K562 (cell line): ENCODE results near the gene MAP3K6. TPM values are rescaled to one million over a fixed set of nuclear protein-coding genes. Genes with fewer than 3 reads are reported as not detected.

Source experiments
- ATAC-seq: fragments of 200-7000 bp; cut with Tn5 transposase; 3 replicates; pipeline ENCODE4 v1.9.1; 2020; ENCODE audit warnings: moderate library complexity
- BruUV-seq: library from RNA; stranded (reverse); fragments of 400-500 nt; replicated peaks from 2 replicates; lab custom pipeline; 2021; lab: Mats Ljungman, UMichigan
- CTCF ChIA-PET: fragments of 300-600 bp; formaldehyde crosslinking; extraction: SDS; loops from one replicate; lab custom pipeline; 2021; ENCODE audit warnings: low intra/inter-chr PET ratio; lab: Yijun Ruan, JAX
- POLR2A ChIA-PET: fragments of 300-600, 350-650 bp; sonication (Branson Sonifier 250); formaldehyde crosslinking; extraction: SDS; loops from one replicate; lab custom pipeline; 2021; ENCODE audit warnings: antibody characterized with exemption, inconsistent platforms; lab: Yijun Ruan, JAX
- DNase-seq, 4 experiments: peaks; one replicate each; pipeline versions ENCODE4 v3.0.0 to v3.0.0-alpha.2; 2011 to 2018; ENCODE audit warnings: low spot score in 3 of 4, mixed read lengths in 3 of 4; ENCODE audit errors: extremely low read depth in 1 of 4
- FAIRE-seq: peaks from 2 replicates; lab custom pipeline; 2011; peaks lifted over from hg19 to GRCh38; lab: Jason Lieb, UNC
- H2AFZ ChIP-seq: 2 replicates; pipeline ENCODE4 v1.6.0; 2011; ENCODE audit warnings: low read depth, low read length, control low read depth, inconsistent platforms
- H3K27ac ChIP-seq: fragments of 200-600 bp; 3 replicates; pipeline ENCODE4 v1.8.0; 2011; ENCODE audit warnings: low read depth, mild to moderate bottlenecking, control low read depth, inconsistent platforms, low read length, moderate library complexity, mixed read lengths; ENCODE audit errors: extremely low read depth
- H3K27me3 ChIP-seq, 2 experiments: fragments of 300-600 bp in 1 of 2; 2 replicates in 1 of 2; 3 replicates in 1 of 2; pipeline versions ENCODE4 v1.6.0 to v1.8.0; 2011; ENCODE audit warnings: inconsistent platforms in 2 of 2, low read length in 2 of 2, mild to moderate bottlenecking in 1 of 2, mixed read lengths in 1 of 2, moderate library complexity in 1 of 2; ENCODE audit not compliant: control insufficient read depth in 2 of 2, insufficient read depth in 2 of 2
- H3K36me3 ChIP-seq: fragments of 300-600 bp; 3 replicates; pipeline ENCODE4 v1.8.0; 2011; ENCODE audit warnings: mild to moderate bottlenecking, low read length, inconsistent platforms; ENCODE audit not compliant: control insufficient read depth, insufficient read depth
- H3K4me1 ChIP-seq, 2 experiments: fragments of 200-600 bp in 1 of 2; replicated peaks in 1 of 2; 2 replicates in 1 of 2; 3 replicates in 1 of 2; pipeline versions ENCODE4 v1.5.1 to v1.8.0; 2011; ENCODE audit warnings: inconsistent platforms in 2 of 2, low read length in 2 of 2, mild to moderate bottlenecking in 1 of 2, mixed read lengths in 1 of 2, moderate library complexity in 1 of 2; ENCODE audit not compliant: control insufficient read depth in 2 of 2, insufficient read depth in 2 of 2
- H3K4me2 ChIP-seq: 2 replicates; pipeline ENCODE4 v1.6.1; 2011; ENCODE audit warnings: low read length, control low read depth, inconsistent platforms, mixed read lengths; ENCODE audit not compliant: insufficient read depth
- H3K4me3 ChIP-seq: fragments of 200-600 bp; sonication (generic), shearing (Covaris generic); 2 replicates; pipeline ENCODE4 v1.5.1; 2016; ENCODE audit warnings: control low read depth, inconsistent platforms
- H3K79me2 ChIP-seq: fragments of 200-600 bp; 3 replicates; pipeline ENCODE4 v1.8.0; 2011; ENCODE audit warnings: low read length, inconsistent platforms; ENCODE audit not compliant: control insufficient read depth, insufficient read depth
- H3K9ac ChIP-seq, 2 experiments: 2 replicates each; pipeline versions ENCODE4 v1.6.0 to v1.6.1; 2011; ENCODE audit warnings: low read depth in 2 of 2, low read length in 2 of 2, control low read depth in 1 of 2, inconsistent platforms in 1 of 2, mild to moderate bottlenecking in 1 of 2, mixed read lengths in 1 of 2; ENCODE audit not compliant: insufficient read depth in 1 of 2
- H3K9me1 ChIP-seq: one replicate; pipeline ENCODE4 v1.6.0; 2011; ENCODE audit warnings: inconsistent platforms, mild to moderate bottlenecking, low read length, moderate library complexity; ENCODE audit not compliant: control insufficient read depth, insufficient read depth
- H3K9me3 ChIP-seq: replicated peaks from 2 replicates; pipeline ENCODE4 v1.5.1; 2011; ENCODE audit warnings: low read depth, low read length, inconsistent platforms; ENCODE audit not compliant: control insufficient read depth, insufficient read depth
- H4K20me1 ChIP-seq: replicated peaks from 2 replicates; pipeline ENCODE4 v1.6.1; 2011; ENCODE audit warnings: low read length, inconsistent platforms, mixed read lengths; ENCODE audit not compliant: control insufficient read depth, insufficient read depth
- IFI16 ChIP-seq: fragments of 250-450 bp; sonication (Bioruptor Pico); IDR thresholded peaks from 2 replicates; pipeline ENCODE4 v2.1.2; 2022; ENCODE audit warnings: mild to moderate bottlenecking, inconsistent platforms
- NR2C1 ChIP-seq, 2 experiments: fragments of 450-650 bp; IDR thresholded peaks; 2 replicates each; pipeline ENCODE4 v1.6.1; 2017; ENCODE audit warnings: mild to moderate bottlenecking in 2 of 2, antibody characterized with exemption in 1 of 2, inconsistent platforms in 1 of 2, missing compliant biosample characterization in 1 of 2, missing genetic modification characterization in 1 of 2
- POLR2AphosphoS2 ChIP-seq: IDR thresholded peaks from 2 replicates; pipeline ENCODE4 v1.6.1; 2012; ENCODE audit warnings: low read length, improper control_type of control experiment
- SETDB1 ChIP-seq: IDR thresholded peaks from one replicate; pipeline ENCODE4 v1.6.1; 2012; ENCODE audit warnings: low read length, control low read depth, inconsistent platforms
- SMAD4 ChIP-seq: fragments of 250-450 bp; sonication (Bioruptor Pico); conservative IDR thresholded peaks from 2 replicates; pipeline ENCODE4 v1.8.0; 2021; ENCODE audit warnings: inconsistent platforms, mild to moderate bottlenecking, moderate library complexity
- ZKSCAN8 ChIP-seq: fragments of 200-800 bp; sonication (Bioruptor generic); IDR thresholded peaks from 2 replicates; pipeline ENCODE4 v1.6.1; 2016; ENCODE audit warnings: missing genetic modification characterization, missing compliant biosample characterization
- ZNF561 ChIP-seq: fragments of 450-650 bp; formaldehyde crosslinking; conservative IDR thresholded peaks from 2 replicates; pipeline ENCODE4 v1.4.0; 2020; ENCODE audit warnings: mild to moderate bottlenecking, moderate library complexity
- whole genome bisulfite sequencing: fragments of 100-300 bp; shearing (Covaris generic); methylation state at CpG from one replicate; pipeline ENCODE4 v1.1.6; 2016; ENCODE audit warnings: low coverage, mixed read lengths; ENCODE audit not compliant: insufficient coverage; ENCODE audit errors: missing lambda C conversion rate; 5-methylcytosine and 5-hydroxymethylcytosine counted together
- in situ Hi-C: fragments of 300-500 bp; cut with MboI; formaldehyde crosslinking; loops from 4 replicates; pipeline ENCODE4 v1.15.0; 2018; ENCODE audit warnings: inconsistent platforms, mixed read lengths
- intact Hi-C: fragments of 100-400 bp; cut with micrococcal nuclease; formaldehyde crosslinking; loops from 2 replicates; pipeline ENCODE4 v1.14.2; 2022
- polyA plus RNA-seq, 8 experiments: library from polyadenylated mRNA; depleted of rRNA in 4 of 8; stranded (reverse) in 5 of 8; unstranded in 3 of 8; fragments of >200 nt; fragmentation: Nextera tagmentation in 2 of 8; fragmentation: Illumina TruSeq in 1 of 8; extraction: Ambion mirVana in 2 of 8; extraction: Trizol in 1 of 8; gene quantifications; 2 replicates each; pipeline versions ENCODE4 v1.2.1 to v1.2.3, GENCODE V29; 2011 to 2014; ENCODE audit warnings: inconsistent platforms in 1 of 8, missing spikeins in 1 of 8
- total RNA-seq, 7 experiments: library from RNA; depleted of rRNA in 6 of 7; stranded (reverse); fragments of >200 nt in 6 of 7; fragmentation: Illumina TruSeq in 2 of 7; extraction: Trizol in 2 of 7; gene quantifications; 2 replicates each; pipeline versions ENCODE4 v1.2.1 to v1.2.3, GENCODE V29; 2011 to 2021; ENCODE audit warnings: low replicate concordance in 1 of 7

MAP3K6 gene
- total and polyA plus RNA-seq, 9 of the 15 experiments (the other 6 are each of a cell fraction or from before 2014, with no cell fraction given) = 0.99 to 21.9 (median 7.0) TPM

DNA sequence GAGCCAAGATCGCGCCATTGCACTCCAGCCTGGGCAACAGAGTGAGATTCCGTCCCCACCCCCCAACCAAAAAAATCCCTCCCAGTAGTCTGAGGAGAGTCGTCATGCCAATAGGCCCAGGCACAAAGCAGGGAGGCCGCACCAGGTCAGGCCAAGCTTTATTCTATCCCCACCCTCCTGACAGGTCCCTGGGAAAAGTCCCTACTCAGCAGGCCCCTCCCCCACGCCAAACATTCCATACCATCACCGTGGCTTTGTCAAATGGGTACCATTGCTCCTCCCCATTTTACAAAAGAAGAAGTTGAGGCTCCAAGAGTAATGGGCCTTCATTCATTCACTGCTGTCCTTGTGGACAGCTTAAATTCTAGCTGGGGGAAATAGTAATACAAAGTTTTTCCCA is 31.0 kb upstream of the MAP3K6 start (continued):
- no peak for TF ChIP-seq IFI16 (CRISPR knock-in tag)
- no peak for TF ChIP-seq ZKSCAN8 (CRISPR knock-in tag)
- TF ChIP-seq NR2C1 (IDR thresholded peaks at IDR 0.05) = no peak
- TF ChIP-seq NR2C1 (tag; IDR thresholded peaks at IDR 0.05) = no peak

DNA sequence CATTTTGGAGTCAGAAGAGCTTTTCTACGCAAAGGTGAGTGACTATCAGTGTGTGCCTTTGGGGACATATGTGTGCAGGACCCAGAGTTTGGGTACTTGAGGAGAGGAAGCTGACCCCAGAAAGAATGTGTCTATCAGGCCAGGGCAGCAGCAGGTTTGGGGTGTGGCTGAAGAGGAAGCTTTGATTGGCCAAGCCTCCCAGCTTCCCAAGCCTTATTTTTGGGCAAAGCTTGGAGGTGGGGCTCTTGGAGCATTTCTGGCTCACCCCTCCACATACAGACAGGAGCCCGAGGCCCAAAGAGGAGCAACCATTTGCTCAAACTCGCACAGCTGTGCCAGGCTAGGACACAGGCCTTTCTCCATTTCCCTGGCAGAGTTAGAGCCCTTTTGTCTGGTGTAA is 30.3 kb upstream of the MAP3K6 start:
- peak overlapping the region in 1 of 2 experiments; percentile 59; a peak in 1 of 4 replicates for H3K9ac ChIP-seq
- FAIRE-seq = no peak
- no peaks in the 10 kb centered on the region for H3K9me1 ChIP-seq
- no peak for ATAC-seq
- DNase-seq = peak in 2 of 4 experiments; percentile 50 to 58
- 53% methylated on average over 3 of the region's 3 CpGs for WGBS
- H3K27me3 ChIP-seq = no peaks in the 10 kb centered on the region
- H2AFZ ChIP-seq = no peak overlapping the region
- TF ChIP-seq SETDB1 (no peak), ZNF561 (CRISPR knock-in tag) (no peak), SMAD4 (CRISPR knock-in tag) (no peak), POLR2AphosphoS2 (no peak)
- no peaks in the 10 kb centered on the region for H4K20me1 ChIP-seq
- POLR2A ChIA-PET = interaction anchor here (0.7 to 1.8 kb wide), 12 partner anchors 9 to 1590 kb away, joined by 3 to 5 read pairs (median 3); no protein-coding TSS in a partner anchor
- peaks cover 9% of the 10 kb centered on the region; the same call in 1 of the 3 replicates for H3K36me3 ChIP-seq
- no peak overlapping the region for H3K4me2 ChIP-seq
- H3K9me3 ChIP-seq = no peaks in the 10 kb centered on the region
- no TSS peak for BruUV-seq
- intact Hi-C loops = loop anchor here (5.0 kb wide), 1 partner anchor 350 kb away; no protein-coding TSS in a partner anchor
- CTCF ChIA-PET = interaction anchor here (2.8 to 2.9 kb wide), 2 partner anchors 96 to 100 kb away, joined by 16 to 49 read pairs; no protein-coding TSS in a partner anchor
- in situ Hi-C loops = loop anchor here (5.0 kb wide), 1 partner anchor 210 kb away; no protein-coding TSS in a partner anchor
- peaks cover 12% of the 10 kb centered on the region for H3K79me2 ChIP-seq
- no peak overlapping the region for H3K4me3 ChIP-seq
- no peak overlapping the region for H3K27ac ChIP-seq
- H3K4me1 ChIP-seq = peaks cover under 1 to 44% of the 10 kb centered on the region in 2 experiments
